ENCODE results near the gene C12orf43. TPM values are rescaled to one million over a fixed set of nuclear protein-coding genes. Genes with fewer than 3 reads are reported as not detected.

The C12orf43 gene
- total RNA-seq, 2 donors from 2014 or later: 21.4 to 26.8 TPM

GRCh38 chr12:121000530-121000929 lies 15.8 kb downstream of the C12orf43 start:
- no peak for TF ChIP-seq CTCF (conservative IDR thresholded peaks at IDR 0.05)
- H3K36me3 Mint-ChIP-seq (ENCODE audit: low read depth): peaks cover 19% of the 10 kb centered on the region
- Histone ChIP-seq H3K9ac (ENCODE audit: extremely low read depth, low read length, poor library complexity, severe bottlenecking) (no peak overlapping the region), H3K27me3 (ENCODE audit: control insufficient read depth, insufficient read depth, low read length, poor library complexity, severe bottlenecking) (no peaks in the 10 kb centered on the region), H3K36me3 (ENCODE audit: control insufficient read depth, insufficient read depth, low read length) (peaks cover 22% of the 10 kb centered on the region), H3K27ac (ENCODE audit: low read depth, low read length) (no peak overlapping the region), H3K4me3 (ENCODE audit: low read length) (no peak overlapping the region), H3K4me1 (ENCODE audit: control insufficient read depth, insufficient read depth, low read length) (peaks cover 4% of the 10 kb centered on the region), H3K9me3 (ENCODE audit: control insufficient read depth, low read length) (no peaks in the 10 kb centered on the region)
- H3K27me3 Mint-ChIP-seq (ENCODE audit: insufficient read depth): peaks cover 1% of the 10 kb centered on the region
- H3K4me3 Mint-ChIP-seq: no peak overlapping the region
- H3K27ac Mint-ChIP-seq: no peak overlapping the region
- peaks cover 10% of the 10 kb centered on the region for H3K4me1 Mint-ChIP-seq
- H3K9me3 Mint-ChIP-seq: no peaks in the 10 kb centered on the region
- no peak for DNase-seq
- 85 to 93% methylated on average over 4 to 11 of the region's 11 CpGs for WGBS, 2 experiments (ENCODE audit: insufficient coverage in 1 of 2, insufficient read length in 1 of 2)

- H3K36me3 Mint-ChIP-seq (ENCODE audit: low read depth): peaks cover 15% of the 10 kb centered on the region
- DNase-seq: peak; percentile 93
- no peak for TF ChIP-seq CTCF (conservative IDR thresholded peaks at IDR 0.05)
- Histone ChIP-seq H3K9me3 (ENCODE audit: control insufficient read depth, low read length) (no peaks in the 10 kb centered on the region), H3K27ac (ENCODE audit: low read depth, low read length) (no peak overlapping the region), H3K4me3 (ENCODE audit: low read length) (no peak overlapping the region), H3K27me3 (ENCODE audit: control insufficient read depth, insufficient read depth, low read length, poor library complexity, severe bottlenecking) (no peaks in the 10 kb centered on the region), H3K36me3 (ENCODE audit: control insufficient read depth, insufficient read depth, low read length) (peaks cover 15% of the 10 kb centered on the region), H3K4me1 (ENCODE audit: control insufficient read depth, insufficient read depth, low read length) (peaks cover 4% of the 10 kb centered on the region), H3K9ac (ENCODE audit: extremely low read depth, low read length, poor library complexity, severe bottlenecking) (no peak overlapping the region)
- WGBS, 2 experiments (ENCODE audit: insufficient coverage in 1 of 2, insufficient read length in 1 of 2): 79 to 84% methylated on average over 5 to 23 of the region's 23 CpGs
- H3K9me3 Mint-ChIP-seq: no peaks in the 10 kb centered on the region
- no peak overlapping the region for H3K27ac Mint-ChIP-seq
- peaks cover 10% of the 10 kb centered on the region for H3K4me1 Mint-ChIP-seq
- H3K4me3 Mint-ChIP-seq: peak overlapping the region; percentile 23
- H3K27me3 Mint-ChIP-seq (ENCODE audit: insufficient read depth): peaks cover 8% of the 10 kb centered on the region
Measured at GRCh38 chr12:120999191-121000120, 16.8 kb downstream of the C12orf43 start.

GRCh38 chr12:120998435-120998834 lies 17.9 kb downstream of the C12orf43 start:
- no peaks in the 10 kb centered on the region for H3K27me3 ChIP-seq (ENCODE audit: control insufficient read depth, insufficient read depth, low read length, poor library complexity, severe bottlenecking)
- Mint-ChIP-seq H3K27ac (no peak overlapping the region), H3K4me1 (peaks cover 8% of the 10 kb centered on the region), H3K4me3 (no peak overlapping the region), H3K36me3 (ENCODE audit: low read depth) (peaks cover 12% of the 10 kb centered on the region), H3K9me3 (no peaks in the 10 kb centered on the region), H3K27me3 (ENCODE audit: insufficient read depth) (peaks cover 8% of the 10 kb centered on the region)
- no peak for TF ChIP-seq CTCF (conservative IDR thresholded peaks at IDR 0.05)
- peaks cover 4% of the 10 kb centered on the region for H3K4me1 ChIP-seq (ENCODE audit: control insufficient read depth, insufficient read depth, low read length)
- no peak overlapping the region for H3K27ac ChIP-seq (ENCODE audit: low read depth, low read length)
- WGBS, 2 experiments (ENCODE audit: insufficient coverage in 1 of 2, insufficient read length in 1 of 2): 89 to 100% methylated on average over 1 to 3 of the region's 3 CpGs
- no peaks in the 10 kb centered on the region for H3K9me3 ChIP-seq (ENCODE audit: control insufficient read depth, low read length)
- no peak for DNase-seq
- no peak overlapping the region for H3K4me3 ChIP-seq (ENCODE audit: low read length)
- H3K36me3 ChIP-seq (ENCODE audit: control insufficient read depth, insufficient read depth, low read length): peaks cover 5% of the 10 kb centered on the region
- no peak overlapping the region for H3K9ac ChIP-seq (ENCODE audit: extremely low read depth, low read length, poor library complexity, severe bottlenecking)
